HG02870 (cell line): Measurements from ENCODE around the gene NFATC1.

Experiments used
- ATAC-seq: cut with Tn5 transposase; IDR thresholded peaks from one replicate; pipeline ENCODE4 v1.9.1; 2021; ENCODE audit warnings: mild to moderate bottlenecking, moderate library complexity; ENCODE audit not compliant: unreplicated experiment

The NFATC1 gene

DNA sequence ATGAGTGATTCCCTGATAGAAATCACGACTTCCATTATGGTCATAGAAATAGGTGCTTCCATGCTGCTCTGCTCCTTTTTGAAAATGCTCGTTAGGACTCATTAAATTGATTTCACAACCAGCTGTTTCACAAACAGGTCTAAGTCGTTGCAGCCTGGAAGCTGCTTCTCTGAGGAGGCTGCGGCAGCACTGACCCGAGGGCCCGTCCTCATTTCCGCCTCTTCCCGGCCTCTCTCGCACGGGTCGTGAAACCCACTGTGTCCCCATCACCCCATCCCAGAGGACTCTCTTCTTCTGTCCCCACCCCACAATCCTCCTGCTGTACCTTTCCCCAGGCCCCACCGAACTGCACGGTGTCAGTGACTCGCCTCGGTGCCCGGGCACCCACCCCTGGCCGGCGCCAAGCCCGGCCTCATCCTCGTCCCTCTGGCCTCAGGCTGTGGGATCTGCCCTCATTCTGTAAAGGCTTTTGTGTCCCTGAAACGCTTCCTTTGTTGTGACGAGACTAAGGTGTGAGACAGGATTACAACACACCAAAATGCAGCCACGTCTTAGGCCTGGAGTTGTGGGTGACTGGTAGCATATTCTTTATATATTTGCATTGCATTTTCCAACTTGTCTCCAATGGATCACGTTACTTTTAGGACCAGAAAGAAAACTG, 171.2 kb downstream of the NFATC1 start:
- no peak for ATAC-seq

DNA sequence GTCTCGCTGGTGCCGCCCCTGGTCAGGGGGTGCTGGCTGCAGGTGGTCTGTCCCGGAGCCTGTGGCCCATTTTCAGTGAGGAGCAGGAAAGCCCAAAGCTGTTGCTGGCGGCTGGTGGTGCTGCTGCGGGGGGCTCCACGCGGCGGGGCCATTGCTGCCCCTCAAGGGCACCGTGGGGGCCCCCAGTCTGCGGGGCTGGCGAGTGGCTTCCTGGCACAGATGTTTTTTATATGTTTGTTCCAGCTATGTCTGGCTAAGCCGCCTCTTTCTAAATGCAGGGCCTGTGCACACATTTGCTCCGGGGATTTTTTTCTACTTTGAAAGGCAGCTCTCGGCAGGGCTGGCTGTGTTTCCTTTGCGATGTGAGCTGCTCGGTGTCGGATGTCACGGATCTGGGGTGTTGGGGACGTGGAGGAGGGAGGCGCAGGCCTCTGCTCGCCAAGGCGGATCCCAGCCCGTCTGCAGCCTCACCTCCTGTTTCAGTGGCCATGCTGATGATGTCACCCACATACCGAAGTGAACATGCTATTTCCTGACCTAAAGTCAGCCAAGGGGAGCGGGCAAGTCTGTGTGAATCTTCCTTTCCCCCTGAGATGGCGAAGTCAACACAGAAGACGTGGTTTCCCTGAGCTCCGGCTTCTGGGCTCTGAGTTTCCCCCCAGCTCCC, 171.9 kb downstream of the NFATC1 start:
- ATAC-seq = no peak

- no peak for ATAC-seq
Observed at GRCh38 chr18:79568543-79569205, 172.9 kb downstream of the NFATC1 start.

DNA sequence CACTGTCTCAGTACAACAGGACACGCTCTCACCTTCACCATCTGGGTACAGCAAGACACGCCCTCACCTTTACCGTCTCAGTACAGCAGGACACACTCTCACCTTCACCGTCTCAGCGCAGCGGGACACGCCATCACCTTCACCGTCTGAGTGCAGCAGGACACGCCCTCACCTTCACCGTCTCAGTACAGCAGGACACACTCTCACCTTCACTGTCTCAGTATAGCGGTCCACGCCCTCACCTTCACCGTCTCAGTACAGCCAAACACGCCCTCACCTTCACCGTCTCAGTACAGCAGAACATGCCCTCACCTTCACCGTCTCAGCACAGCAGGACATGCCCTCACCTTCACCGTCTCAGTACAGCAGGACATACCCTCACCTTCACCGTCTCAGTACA, 174.0 kb downstream of the NFATC1 start:
- no peak for ATAC-seq

GRCh38 chr18:79570266-79571201, 174.8 kb downstream of the NFATC1 start:
- ATAC-seq = peak; percentile 82

DNA sequence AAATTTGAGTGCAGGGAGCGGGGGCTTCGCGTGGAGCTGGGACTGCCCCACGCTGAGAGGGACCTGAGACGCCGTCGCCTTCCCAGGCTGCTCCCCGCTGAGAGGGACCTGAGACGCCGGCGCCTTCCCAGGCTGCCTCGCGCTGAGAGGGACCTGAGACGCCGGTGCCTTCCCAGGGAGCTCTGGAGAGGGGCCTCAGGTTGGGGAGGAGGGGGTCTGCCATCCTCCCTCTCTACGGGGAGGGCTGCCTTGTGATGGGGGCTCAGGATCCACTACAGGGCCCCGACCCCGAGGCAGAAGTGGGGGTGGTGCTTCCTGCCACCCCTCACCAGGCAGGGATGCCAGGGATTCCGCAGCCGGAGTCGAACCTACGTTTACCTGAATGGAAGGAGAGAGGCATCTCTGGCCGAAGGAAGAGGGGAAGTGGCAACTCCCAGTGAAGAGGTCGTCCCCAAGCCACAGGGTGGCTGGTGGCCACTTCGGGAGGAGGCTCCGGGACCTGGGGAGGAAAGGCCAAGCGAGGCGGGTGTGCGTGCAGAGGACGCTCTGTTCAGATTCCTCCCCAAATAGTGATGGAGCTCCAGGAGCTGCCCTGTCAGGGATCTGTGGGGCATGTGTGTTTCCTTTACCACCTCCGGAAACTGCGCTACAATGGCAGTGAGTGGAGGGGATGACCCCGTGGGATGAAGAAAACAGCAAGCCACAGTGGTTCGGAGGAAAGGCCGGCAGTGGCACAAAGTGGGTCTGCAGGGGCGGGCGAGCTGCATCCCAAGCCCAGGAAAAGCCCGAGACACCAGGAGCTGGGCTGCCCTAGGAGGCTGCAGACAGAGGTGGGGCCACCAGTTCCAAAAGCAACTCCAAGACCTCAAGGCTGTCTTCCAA, 175.7 kb downstream of the NFATC1 start:
- ATAC-seq = no peak

GRCh38 chr18:79572093-79572780, 176.5 kb downstream of the NFATC1 start:
- no peak for ATAC-seq

DNA sequence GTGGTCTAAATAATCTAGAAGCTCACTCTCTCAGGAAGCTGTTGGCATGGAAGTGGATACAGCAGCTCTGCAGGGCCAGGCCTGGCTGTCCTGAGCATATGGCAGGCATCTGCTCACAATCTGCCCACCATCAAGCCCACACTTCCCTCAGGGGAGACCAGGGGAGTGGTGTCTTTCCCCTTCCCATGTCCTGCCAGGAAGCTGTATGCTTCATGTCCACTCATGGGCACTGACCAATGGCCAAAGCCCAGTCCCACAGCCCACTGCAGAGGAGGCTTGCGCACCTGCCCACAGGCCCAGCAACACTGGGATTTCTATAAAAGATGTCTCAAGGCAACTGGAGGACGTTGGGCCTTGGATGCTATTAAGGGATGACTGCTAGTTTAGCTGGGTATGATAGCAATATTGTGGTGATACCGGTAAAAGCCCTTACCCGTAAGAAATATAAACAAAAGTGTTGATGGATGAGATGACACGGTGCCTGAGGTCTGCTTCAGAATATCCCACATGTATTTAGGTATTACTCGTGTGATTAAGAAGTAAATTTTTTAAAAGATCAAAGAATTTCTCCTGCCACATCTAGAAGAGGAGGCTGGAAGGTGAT, 177.2 kb downstream of the NFATC1 start:
- no peak for ATAC-seq

GRCh38 chr18:79573921-79574491, 178.3 kb downstream of the NFATC1 start:
- no peak for ATAC-seq

DNA sequence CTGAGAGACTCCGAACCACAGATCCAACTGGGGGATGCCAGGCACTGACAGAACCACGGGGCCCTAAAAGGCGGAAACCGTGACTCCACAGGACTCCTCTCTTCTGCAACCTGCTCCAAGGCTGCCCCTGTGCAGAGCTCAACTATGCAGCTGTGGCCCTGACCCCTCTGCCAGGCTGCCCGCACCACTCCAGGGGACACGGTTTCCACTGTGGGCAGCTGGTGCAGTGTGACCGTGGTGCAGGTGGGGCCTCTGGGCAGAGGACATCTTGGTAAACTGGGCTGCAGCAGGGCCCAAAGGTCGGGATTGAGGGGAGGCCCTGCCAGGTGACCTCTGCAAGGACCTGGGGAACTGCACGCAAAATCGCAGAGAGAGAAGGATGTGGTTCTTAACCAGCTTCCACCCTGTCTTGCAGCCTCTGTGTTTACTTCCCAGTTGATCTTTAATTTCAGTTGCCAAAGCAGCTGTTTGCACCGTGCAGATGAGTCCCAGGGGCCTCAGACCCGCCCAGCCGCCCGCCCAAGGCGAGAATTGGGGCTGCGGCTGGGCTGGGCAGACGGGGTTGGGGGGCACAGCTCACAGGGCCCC, 179.3 kb downstream of the NFATC1 start:
- ATAC-seq = no peak

GRCh38 chr18:79575891-79576685, 180.4 kb downstream of the NFATC1 start:
- no peak for ATAC-seq

- no peak for ATAC-seq
Observed at GRCh38 chr18:79576686-79577351, 181.1 kb downstream of the NFATC1 start.

GRCh38 chr18:79577451-79578395, 182.0 kb downstream of the NFATC1 start:
- ATAC-seq = no peak

DNA sequence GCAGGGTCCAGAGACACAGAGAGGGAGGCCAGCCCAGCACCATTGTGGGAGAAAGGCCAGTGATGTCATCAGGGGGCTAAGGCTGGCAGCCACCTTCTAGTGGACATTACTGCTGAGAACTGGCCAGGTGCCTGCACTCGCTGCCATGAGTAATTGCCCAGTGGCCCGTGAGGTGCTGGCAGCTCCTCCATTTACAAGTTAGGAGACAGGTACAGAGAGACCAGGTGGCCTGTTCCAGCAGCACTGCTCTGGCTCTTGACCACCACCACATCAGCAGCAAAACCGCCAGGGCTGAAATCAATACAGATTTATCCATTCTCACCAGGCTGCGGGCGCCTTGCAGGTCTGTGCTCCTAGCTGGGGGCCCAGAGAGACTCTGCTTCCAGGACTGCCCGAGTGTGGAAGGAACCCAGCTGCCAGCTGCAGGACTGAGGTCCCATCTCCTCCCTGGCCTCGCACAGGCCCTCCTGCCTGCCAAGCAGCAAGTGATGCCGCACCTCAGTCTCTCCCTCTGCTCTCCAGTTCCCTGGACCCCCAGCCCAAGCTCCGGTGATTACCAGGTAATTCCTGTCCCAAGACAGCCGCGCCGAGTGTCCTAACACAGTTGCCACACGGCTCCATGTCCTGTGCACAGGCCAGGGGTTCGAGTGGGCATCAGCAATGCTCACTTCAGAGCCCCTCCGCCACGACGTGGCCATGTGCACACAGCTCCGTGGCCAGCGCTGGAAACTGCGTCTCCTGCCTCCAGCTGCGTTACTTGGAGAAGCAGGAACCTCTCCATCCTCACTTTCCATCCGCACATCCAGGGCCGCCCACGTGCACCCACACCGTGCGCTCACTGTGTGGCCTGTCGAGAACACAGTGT, 182.9 kb downstream of the NFATC1 start:
- ATAC-seq = no peak
